K562 (cell line): ENCODE results near the gene ZC3H18. TPM values are rescaled to one million over a fixed set of nuclear protein-coding genes. Genes with fewer than 3 reads are reported as not detected.

Source experiments
- BMI1 ChIP-seq: fragments of 150-350 bp; IDR thresholded peaks from 2 replicates; pipeline ENCODE4 v1.6.1; 2014; ENCODE audit warnings: low read length
- ESRRB ChIP-seq: fragments of 250-450 bp; sonication (Bioruptor Pico); IDR thresholded peaks from 2 replicates; pipeline ENCODE4 v1.5.0; 2020; ENCODE audit warnings: mild to moderate bottlenecking, moderate library complexity, borderline replicate concordance
- HDGF ChIP-seq: fragments of 450-650 bp; IDR thresholded peaks from 2 replicates; pipeline ENCODE4 v1.6.1; 2016
- HNRNPLL ChIP-seq: fragments of 200-400 bp; formaldehyde crosslinking; IDR thresholded peaks from 2 replicates; pipeline ENCODE4 v1.6.1; 2017; ENCODE audit warnings: low read length, low read depth, mild to moderate bottlenecking; ENCODE audit not compliant: poor library complexity, severe bottlenecking
- L3MBTL2 ChIP-seq: fragments of 450-650 bp; IDR thresholded peaks from 2 replicates; pipeline ENCODE4 v1.6.1; 2016; ENCODE audit warnings: mild to moderate bottlenecking, moderate library complexity
- LEF1 ChIP-seq: fragments of 450-650 bp; IDR thresholded peaks from 2 replicates; pipeline ENCODE4 v1.6.1; 2016; ENCODE audit warnings: mild to moderate bottlenecking
- MBD2 ChIP-seq: sonication (generic); IDR thresholded peaks from 2 replicates; pipeline ENCODE4 v1.6.1; 2016; ENCODE audit warnings: low read depth, borderline replicate concordance
- MCM7 ChIP-seq, 2 experiments: fragments of 450-650 bp; IDR thresholded peaks; 2 replicates each; pipeline ENCODE4 v1.6.1; 2016 to 2018
- MYC ChIP-seq, 2 experiments: fragments of 250-450 bp in 1 of 2; sonication (Bioruptor Pico) in 1 of 2; IDR thresholded peaks; 2 replicates each; pipeline versions ENCODE4 v1.5.1 to v1.6.1; 2012 to 2021; ENCODE audit warnings: low read depth in 2 of 2, borderline replicate concordance in 1 of 2, improper control_type of control experiment in 1 of 2, low read length in 1 of 2, mild to moderate bottlenecking in 1 of 2, moderate library complexity in 1 of 2
- NCOA2 ChIP-seq, 2 experiments: fragments of 450-650 bp; IDR thresholded peaks; 2 replicates each; pipeline ENCODE4 v1.6.1; 2018; ENCODE audit warnings: mild to moderate bottlenecking in 2 of 2, moderate library complexity in 1 of 2; ENCODE audit not compliant: partially characterized antibody in 2 of 2
- RBM22 ChIP-seq: fragments of 200-400 bp; formaldehyde crosslinking; IDR thresholded peaks from 2 replicates; pipeline ENCODE4 v1.6.1; 2018; ENCODE audit warnings: low read length, low read depth; ENCODE audit not compliant: poor library complexity, severe bottlenecking
- SRF ChIP-seq, 2 experiments: fragments of 250-450, 450-650 bp in 1 of 2; sonication (Bioruptor Pico) in 1 of 2; sonication (generic) in 1 of 2; formaldehyde crosslinking; IDR thresholded peaks; 2 replicates each; pipeline versions ENCODE4 v1.5.0 to v1.5.1; 2020 to 2022; ENCODE audit warnings: mild to moderate bottlenecking in 1 of 2, missing genetic modification reagents in 1 of 2
- TAF7 ChIP-seq: fragments of 450-650 bp; IDR thresholded peaks from 2 replicates; pipeline ENCODE4 v1.6.1; 2016; ENCODE audit warnings: missing genetic modification characterization, missing compliant biosample characterization
- TCFL5 ChIP-seq: fragments of 250-450 bp; sonication (Bioruptor Pico); conservative IDR thresholded peaks from 2 replicates; pipeline ENCODE4 v1.6.1; 2021; ENCODE audit warnings: mild to moderate bottlenecking, moderate library complexity, matching md5 sums
- ZKSCAN3 ChIP-seq: fragments of 250-450 bp; sonication (Bioruptor Pico); IDR thresholded peaks from 2 replicates; pipeline ENCODE4 v1.4.0; 2020
- ZKSCAN8 ChIP-seq: fragments of 200-800 bp; sonication (Bioruptor generic); IDR thresholded peaks from 2 replicates; pipeline ENCODE4 v1.6.1; 2016; ENCODE audit warnings: missing genetic modification characterization, missing compliant biosample characterization
- ZNF830 ChIP-seq: fragments of 250-450 bp; sonication (Bioruptor Pico); IDR thresholded peaks from 2 replicates; pipeline ENCODE4 v1.5.0; 2021; ENCODE audit warnings: mild to moderate bottlenecking
- polyA plus RNA-seq, 8 experiments: library from polyadenylated mRNA; depleted of rRNA in 4 of 8; stranded (reverse) in 5 of 8; unstranded in 3 of 8; fragments of >200 nt; fragmentation: Nextera tagmentation in 2 of 8; fragmentation: Illumina TruSeq in 1 of 8; extraction: Ambion mirVana in 2 of 8; extraction: Trizol in 1 of 8; gene quantifications; 2 replicates each; pipeline versions ENCODE4 v1.2.1 to v1.2.3, GENCODE V29; 2011 to 2014; ENCODE audit warnings: inconsistent platforms in 1 of 8, missing spikeins in 1 of 8
- total RNA-seq, 7 experiments: library from RNA; depleted of rRNA in 6 of 7; stranded (reverse); fragments of >200 nt in 6 of 7; fragmentation: Illumina TruSeq in 2 of 7; extraction: Trizol in 2 of 7; gene quantifications; 2 replicates each; pipeline versions ENCODE4 v1.2.1 to v1.2.3, GENCODE V29; 2011 to 2021; ENCODE audit warnings: low replicate concordance in 1 of 7
- TF ChIP-seq, protein P1 (sequence below), 2 experiments: fragments of 450-650 bp in 1 of 2; sonication (generic) in 1 of 2; formaldehyde crosslinking in 1 of 2; IDR thresholded peaks; 2 replicates each; pipeline versions ENCODE4 v1.7.1 to v1.9.0; 2016 to 2022; ENCODE audit warnings: inconsistent platforms in 1 of 2, mild to moderate bottlenecking in 1 of 2, missing genetic modification reagents in 1 of 2
- TF ChIP-seq, protein P2 (sequence below): fragments of 250-450 bp; sonication (Bioruptor Pico); IDR thresholded peaks from 2 replicates; pipeline ENCODE4 v1.5.0; 2021
- TF ChIP-seq, protein P3 (sequence below): sonication (generic); formaldehyde crosslinking; IDR thresholded peaks from 2 replicates; pipeline ENCODE4 v1.8.0; 2022; ENCODE audit warnings: missing genetic modification reagents, mild to moderate bottlenecking, borderline replicate concordance

ZC3H18 gene
- total and polyA plus RNA-seq, 9 of the 15 experiments (the other 6 are each of a cell fraction or from before 2014, with no cell fraction given), result 1.7 to 88.7 (median 26.9) TPM

DNA sequence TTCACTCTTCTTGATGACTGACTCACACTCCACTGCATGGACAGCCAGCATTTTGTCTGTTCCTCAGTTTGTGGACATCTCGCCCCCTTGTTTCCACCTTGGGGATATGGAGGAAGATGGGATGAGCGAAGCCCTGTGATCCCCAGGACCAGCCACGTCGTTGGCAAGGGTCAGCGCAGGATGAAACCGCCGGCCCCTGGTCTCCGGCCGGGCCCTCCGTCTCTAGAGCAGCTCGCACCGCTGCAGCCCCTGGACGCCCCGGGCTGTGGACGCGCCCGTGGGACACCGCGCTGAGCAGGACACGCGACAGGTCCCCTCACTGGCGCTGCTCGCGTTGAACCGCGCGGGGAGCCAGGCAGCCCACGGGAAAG is 604 bp upstream of the ZC3H18 start (continued):
- TF ChIP-seq, protein P1, sequence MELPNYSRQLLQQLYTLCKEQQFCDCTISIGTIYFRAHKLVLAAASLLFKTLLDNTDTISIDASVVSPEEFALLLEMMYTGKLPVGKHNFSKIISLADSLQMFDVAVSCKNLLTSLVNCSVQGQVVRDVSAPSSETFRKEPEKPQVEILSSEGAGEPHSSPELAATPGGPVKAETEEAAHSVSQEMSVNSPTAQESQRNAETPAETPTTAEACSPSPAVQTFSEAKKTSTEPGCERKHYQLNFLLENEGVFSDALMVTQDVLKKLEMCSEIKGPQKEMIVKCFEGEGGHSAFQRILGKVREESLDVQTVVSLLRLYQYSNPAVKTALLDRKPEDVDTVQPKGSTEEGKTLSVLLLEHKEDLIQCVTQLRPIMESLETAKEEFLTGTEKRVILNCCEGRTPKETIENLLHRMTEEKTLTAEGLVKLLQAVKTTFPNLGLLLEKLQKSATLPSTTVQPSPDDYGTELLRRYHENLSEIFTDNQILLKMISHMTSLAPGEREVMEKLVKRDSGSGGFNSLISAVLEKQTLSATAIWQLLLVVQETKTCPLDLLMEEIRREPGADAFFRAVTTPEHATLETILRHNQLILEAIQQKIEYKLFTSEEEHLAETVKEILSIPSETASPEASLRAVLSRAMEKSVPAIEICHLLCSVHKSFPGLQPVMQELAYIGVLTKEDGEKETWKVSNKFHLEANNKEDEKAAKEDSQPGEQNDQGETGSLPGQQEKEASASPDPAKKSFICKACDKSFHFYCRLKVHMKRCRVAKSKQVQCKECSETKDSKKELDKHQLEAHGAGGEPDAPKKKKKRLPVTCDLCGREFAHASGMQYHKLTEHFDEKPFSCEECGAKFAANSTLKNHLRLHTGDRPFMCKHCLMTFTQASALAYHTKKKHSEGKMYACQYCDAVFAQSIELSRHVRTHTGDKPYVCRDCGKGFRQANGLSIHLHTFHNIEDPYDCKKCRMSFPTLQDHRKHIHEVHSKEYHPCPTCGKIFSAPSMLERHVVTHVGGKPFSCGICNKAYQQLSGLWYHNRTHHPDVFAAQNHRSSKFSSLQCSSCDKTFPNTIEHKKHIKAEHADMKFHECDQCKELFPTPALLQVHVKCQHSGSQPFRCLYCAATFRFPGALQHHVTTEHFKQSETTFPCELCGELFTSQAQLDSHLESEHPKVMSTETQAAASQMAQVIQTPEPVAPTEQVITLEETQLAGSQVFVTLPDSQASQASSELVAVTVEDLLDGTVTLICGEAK (IDR thresholded peaks at IDR 0.05), result 0 out of 2 replicates have a peak, but pooled peaks have one; percentile 13
- TF ChIP-seq, protein P1 (CRISPR knock-in tag; IDR thresholded peaks at IDR 0.05), result no peak
- TF ChIP-seq TAF7 (tag) (no peak), L3MBTL2 (peak; percentile 89), HNRNPLL (no peak), MCM7 (IDR thresholded peaks at IDR 0.05) (no peak), ZKSCAN3 (CRISPR knock-in tag) (no peak), TCFL5 (CRISPR knock-in tag) (no peak), ZNF830 (no peak), SRF (CRISPR knock-in tag; IDR thresholded peaks at IDR 0.05) (no peak), NCOA2 (IDR thresholded peaks at IDR 0.05; ENCODE audit: partially characterized antibody in 2 of 2) (no peak), ESRRB (CRISPR knock-in tag) (no peak), BMI1 (no peak), RBM22 (no peak), HDGF (no peak), LEF1 (no peak), MBD2 (no peak), MYC (IDR thresholded peaks at IDR 0.05; ENCODE audit: low read depth, low read length) (no peak), MYC (CRISPR knock-in tag; IDR thresholded peaks at IDR 0.05; ENCODE audit: borderline replicate concordance, low read depth) (peak; percentile 54; the same call in 1 of the 2 replicates), ZKSCAN8 (CRISPR knock-in tag) (no peak)
- TF ChIP-seq, protein P2, sequence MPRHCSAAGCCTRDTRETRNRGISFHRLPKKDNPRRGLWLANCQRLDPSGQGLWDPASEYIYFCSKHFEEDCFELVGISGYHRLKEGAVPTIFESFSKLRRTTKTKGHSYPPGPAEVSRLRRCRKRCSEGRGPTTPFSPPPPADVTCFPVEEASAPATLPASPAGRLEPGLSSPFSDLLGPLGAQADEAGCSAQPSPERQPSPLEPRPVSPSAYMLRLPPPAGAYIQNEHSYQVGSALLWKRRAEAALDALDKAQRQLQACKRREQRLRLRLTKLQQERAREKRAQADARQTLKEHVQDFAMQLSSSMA (CRISPR knock-in tag), result 0 out of 2 replicates have a peak, but pooled peaks have one; percentile 42
- TF ChIP-seq, protein P3, sequence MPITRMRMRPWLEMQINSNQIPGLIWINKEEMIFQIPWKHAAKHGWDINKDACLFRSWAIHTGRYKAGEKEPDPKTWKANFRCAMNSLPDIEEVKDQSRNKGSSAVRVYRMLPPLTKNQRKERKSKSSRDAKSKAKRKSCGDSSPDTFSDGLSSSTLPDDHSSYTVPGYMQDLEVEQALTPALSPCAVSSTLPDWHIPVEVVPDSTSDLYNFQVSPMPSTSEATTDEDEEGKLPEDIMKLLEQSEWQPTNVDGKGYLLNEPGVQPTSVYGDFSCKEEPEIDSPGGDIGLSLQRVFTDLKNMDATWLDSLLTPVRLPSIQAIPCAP (CRISPR knock-in tag), result no peak
